Thyroid gland (tissue), 4 donors: ENCODE results near the gene SLC12A2. TPM values are rescaled to one million over a fixed set of nuclear protein-coding genes. Genes with fewer than 3 reads are reported as not detected.

Experiments
- DNase-seq, 2 donors: peaks; one replicate each; pipeline ENCODE4 v3.0.0-alpha.2; 2019
- H3K27ac ChIP-seq, 3 donors: fragments of 200-600 bp; sonication (generic); 1 replicate in 2 of 3; 2 replicates in 1 of 3; pipeline ENCODE4 v1.5.1; 2016 to 2019; ENCODE audit warnings: mild to moderate bottlenecking in 1 of 3, moderate library complexity in 1 of 3
- H3K27me3 ChIP-seq: fragments of 200-600 bp; sonication (generic); one replicate; pipeline ENCODE4 v1.5.1; 2019
- H3K36me3 ChIP-seq, 2 donors: fragments of 200-600 bp; sonication (generic); one replicate each; pipeline ENCODE4 v1.5.1; 2016 to 2019
- H3K4me1 ChIP-seq, 2 donors: fragments of 200-600 bp; sonication (generic); one replicate each; pipeline ENCODE4 v1.5.1; 2017 to 2019
- H3K4me3 ChIP-seq, 3 donors: fragments of 200-600 bp; sonication (generic); replicated peaks in 1 of 3; 1 replicate in 2 of 3; 2 replicates in 1 of 3; pipeline ENCODE4 v1.5.1; 2016; ENCODE audit warnings: mild to moderate bottlenecking in 1 of 3
- H3K9me3 ChIP-seq: fragments of 200-600 bp; sonication (generic); one replicate; pipeline ENCODE4 v1.5.1; 2017
- POLR2A ChIP-seq, 2 donors: fragments of 450-650 bp; IDR thresholded peaks; one replicate each; pipeline ENCODE4 v1.6.1; 2017; ENCODE audit warnings: antibody characterized with exemption in 2 of 2, mild to moderate bottlenecking in 2 of 2, moderate library complexity in 1 of 2
- WGBS, 2 donors: methylation state at CpG; one replicate each; pipeline ENCODE4 v1.1.5; 2017; 5-methylcytosine and 5-hydroxymethylcytosine counted together
- intact Hi-C: fragments of 100-400 bp; cut with DNase I; formaldehyde crosslinking; loops from one replicate; pipeline ENCODE4 v1.15.1; 2023
- total RNA-seq, 4 donors: library from RNA; depleted of rRNA; stranded (reverse); fragments of >200 nt; gene quantifications; one replicate each; pipeline ENCODE4 v1.2.3, GENCODE V29; 2016
- TF ChIP-seq, protein P1 (sequence below), 6 experiments: fragments of 200-600 bp in 3 of 6; fragments of 450-650 bp in 3 of 6; sonication (generic) in 3 of 6; IDR thresholded peaks; one replicate each; pipeline ENCODE4 v1.5.1; 2016 to 2019; ENCODE audit warnings: antibody characterized with exemption in 6 of 6, mild to moderate bottlenecking in 2 of 6, inconsistent platforms in 1 of 6, moderate library complexity in 1 of 6

Gene SLC12A2
- total RNA-seq, 4 donors from 2014 or later = 27.2 to 53.3 (median 29.4) TPM

DNA sequence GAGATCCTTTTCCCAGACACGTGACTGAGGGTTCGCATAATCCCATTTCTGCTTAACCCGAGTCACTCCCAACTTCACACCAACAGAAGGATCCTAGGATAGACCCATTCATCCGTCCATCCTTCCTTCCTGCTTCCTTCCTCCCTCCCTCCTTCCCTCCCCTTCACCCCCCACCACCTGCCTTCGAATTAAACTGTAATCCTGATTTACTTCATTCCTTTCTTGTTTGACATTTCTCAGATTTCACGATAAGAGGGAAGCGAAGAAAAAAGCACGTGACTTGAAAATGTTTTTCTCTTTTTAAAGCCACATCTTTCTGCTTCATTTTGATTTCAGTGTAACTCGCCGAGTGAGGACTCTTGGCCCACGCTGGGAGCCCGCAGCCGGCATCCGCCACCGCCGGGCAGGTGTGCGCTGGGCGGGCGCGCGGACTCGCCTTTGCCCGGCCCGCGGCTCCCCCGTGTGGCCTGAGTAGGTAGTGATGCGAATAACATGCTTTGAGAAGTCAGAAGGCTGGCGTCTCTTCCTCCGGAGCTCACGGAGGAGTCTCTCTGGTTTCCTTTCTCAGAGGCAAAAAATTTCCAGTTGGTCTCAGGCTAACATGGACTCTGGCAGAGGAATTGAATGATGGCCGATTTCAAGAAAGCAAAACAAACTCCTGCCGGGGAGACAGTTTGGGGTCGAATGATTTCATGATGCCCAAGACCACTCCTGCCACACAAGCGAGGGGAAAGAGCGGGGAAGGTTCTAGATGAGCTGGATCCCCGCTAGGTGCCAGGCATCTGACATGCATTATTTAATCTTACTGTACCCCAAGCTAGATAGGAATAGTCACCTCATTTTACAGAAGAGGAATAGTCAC is 117.7 kb downstream of the SLC12A2 start:
- peak; percentile 85 to 91 for DNase-seq
- Histone ChIP-seq H3K9me3 (no peaks in the 10 kb centered on the region), H3K27ac (no peak overlapping the region), H3K4me1 (peaks cover 0 to 19% of the 10 kb centered on the region in 2 donors), H3K27me3 (no peaks in the 10 kb centered on the region), H3K4me3 (peak overlapping the region in 1 of 3 donors; percentile 12), H3K36me3 (no peaks in the 10 kb centered on the region)
- no peak for TF ChIP-seq POLR2A (IDR thresholded peaks at IDR 0.05)
- TF ChIP-seq, protein P1, sequence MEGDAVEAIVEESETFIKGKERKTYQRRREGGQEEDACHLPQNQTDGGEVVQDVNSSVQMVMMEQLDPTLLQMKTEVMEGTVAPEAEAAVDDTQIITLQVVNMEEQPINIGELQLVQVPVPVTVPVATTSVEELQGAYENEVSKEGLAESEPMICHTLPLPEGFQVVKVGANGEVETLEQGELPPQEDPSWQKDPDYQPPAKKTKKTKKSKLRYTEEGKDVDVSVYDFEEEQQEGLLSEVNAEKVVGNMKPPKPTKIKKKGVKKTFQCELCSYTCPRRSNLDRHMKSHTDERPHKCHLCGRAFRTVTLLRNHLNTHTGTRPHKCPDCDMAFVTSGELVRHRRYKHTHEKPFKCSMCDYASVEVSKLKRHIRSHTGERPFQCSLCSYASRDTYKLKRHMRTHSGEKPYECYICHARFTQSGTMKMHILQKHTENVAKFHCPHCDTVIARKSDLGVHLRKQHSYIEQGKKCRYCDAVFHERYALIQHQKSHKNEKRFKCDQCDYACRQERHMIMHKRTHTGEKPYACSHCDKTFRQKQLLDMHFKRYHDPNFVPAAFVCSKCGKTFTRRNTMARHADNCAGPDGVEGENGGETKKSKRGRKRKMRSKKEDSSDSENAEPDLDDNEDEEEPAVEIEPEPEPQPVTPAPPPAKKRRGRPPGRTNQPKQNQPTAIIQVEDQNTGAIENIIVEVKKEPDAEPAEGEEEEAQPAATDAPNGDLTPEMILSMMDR (IDR thresholded peaks at IDR 0.05) = peak; percentile 67 to 96 (median 81)
- intact Hi-C loops = loop anchor here (5.0 to 10.0 kb wide), 3 partner anchors 326 to 634 kb away; no protein-coding TSS in a partner anchor
- WGBS, 2 donors = 11 to 12% methylated on average over 36 of the region's 36 CpGs

DNA sequence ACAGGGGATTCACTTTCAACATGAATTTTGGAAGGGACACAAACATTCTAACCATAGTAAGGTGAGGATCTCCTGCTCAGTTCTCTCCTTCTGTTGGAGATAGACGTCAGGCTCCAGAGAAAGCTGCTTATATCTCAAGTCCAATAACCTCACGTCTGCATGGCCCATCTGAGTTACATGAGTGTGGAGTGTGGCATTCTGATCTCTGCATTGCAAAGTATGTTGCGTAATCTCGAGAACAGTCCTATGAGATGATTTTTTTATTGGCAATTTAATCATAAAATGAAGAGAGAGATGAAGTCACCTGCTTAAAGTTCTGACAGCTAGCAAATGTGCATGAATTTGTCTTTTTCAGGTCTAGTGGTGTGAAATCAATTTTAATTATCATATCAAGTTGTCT is 118.8 kb downstream of the SLC12A2 start:
- peaks cover 0 to 19% of the 10 kb centered on the region in 2 donors for H3K4me1 ChIP-seq
- no peak overlapping the region for H3K4me3 ChIP-seq
- 68 to 73% methylated on average over 4 of the region's 4 CpGs for WGBS, 2 donors
- H3K9me3 ChIP-seq = no peaks in the 10 kb centered on the region
- no peaks in the 10 kb centered on the region for H3K36me3 ChIP-seq
- intact Hi-C loops = loop anchor here (5.0 to 10.0 kb wide), 3 partner anchors 328 to 635 kb away; no protein-coding TSS in a partner anchor
- DNase-seq = no peak
- no peaks in the 10 kb centered on the region for H3K27me3 ChIP-seq
- TF ChIP-seq, protein P1 (IDR thresholded peaks at IDR 0.05) = no peak
- TF ChIP-seq POLR2A (IDR thresholded peaks at IDR 0.05) = no peak
- H3K27ac ChIP-seq = no peak overlapping the region

DNA sequence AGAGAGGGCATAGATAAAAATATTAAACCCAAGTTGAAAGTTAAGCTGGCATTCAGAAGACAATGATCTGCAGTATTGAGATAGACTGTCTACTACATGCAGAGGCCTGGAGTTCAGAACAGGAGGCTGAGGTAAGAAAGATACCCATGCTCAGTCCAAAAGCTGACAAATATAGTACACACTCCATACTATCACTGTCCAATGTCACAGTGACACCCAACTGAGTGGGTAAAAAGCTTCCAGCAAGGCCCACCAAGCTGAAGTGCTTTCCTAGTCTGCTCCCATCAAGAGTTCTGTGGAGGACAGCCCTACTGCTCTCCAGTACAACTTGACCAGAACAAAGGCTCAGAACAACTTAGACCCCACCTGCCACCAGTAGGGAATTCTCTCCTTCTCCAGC is 124.9 kb downstream of the SLC12A2 start:
- H3K27ac ChIP-seq = no peak overlapping the region
- H3K4me3 ChIP-seq = no peak overlapping the region
- no peaks in the 10 kb centered on the region for H3K27me3 ChIP-seq
- H3K36me3 ChIP-seq = no peaks in the 10 kb centered on the region
- no peak for DNase-seq
- no peaks in the 10 kb centered on the region for H3K9me3 ChIP-seq
- intact Hi-C loops = loop anchor here (10.0 kb wide), 2 partner anchors 334 to 454 kb away; no protein-coding TSS in a partner anchor
- TF ChIP-seq POLR2A (IDR thresholded peaks at IDR 0.05) = no peak
- TF ChIP-seq, protein P1 (IDR thresholded peaks at IDR 0.05) = no peak
- H3K4me1 ChIP-seq = no peaks in the 10 kb centered on the region

DNA sequence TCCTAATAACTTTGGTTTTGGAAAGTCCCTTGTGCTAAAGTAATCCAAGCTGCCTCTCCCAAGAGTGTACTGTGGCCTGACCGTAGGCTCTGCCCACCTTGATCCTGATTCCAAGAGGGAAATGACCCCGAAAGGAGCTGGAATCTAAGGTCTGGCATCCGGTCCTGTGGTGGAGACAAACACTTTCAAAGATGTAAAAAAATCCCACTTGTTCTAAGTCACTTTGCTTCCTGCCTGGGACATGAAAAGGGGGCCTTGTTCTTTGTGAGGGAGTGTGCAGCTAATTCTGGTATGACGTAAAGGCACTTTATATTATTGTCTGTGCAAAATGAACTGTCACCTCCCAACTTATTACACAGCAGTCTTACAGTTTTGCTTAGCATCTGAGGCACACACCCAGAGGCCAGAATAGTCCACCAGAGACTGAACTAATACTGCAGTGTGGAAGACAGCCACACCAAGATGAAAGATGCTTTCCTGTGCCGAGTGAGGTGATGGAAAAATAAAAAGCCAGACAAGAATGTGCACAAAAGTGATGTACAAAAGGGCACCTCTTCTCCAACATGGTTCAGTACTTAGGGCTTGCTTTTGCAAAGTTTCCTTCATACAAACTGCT is 128.7 kb downstream of the SLC12A2 start:
- WGBS, 2 donors = 67 to 84% methylated on average over 5 of the region's 5 CpGs
- H3K4me1 ChIP-seq = peaks cover 0 to 12% of the 10 kb centered on the region in 2 donors
- H3K36me3 ChIP-seq = no peaks in the 10 kb centered on the region
- H3K9me3 ChIP-seq = no peaks in the 10 kb centered on the region
- intact Hi-C loops = loop anchor here (10.0 kb wide), 2 partner anchors 283 to 633 kb away; no protein-coding TSS in a partner anchor
- DNase-seq = no peak
- no peaks in the 10 kb centered on the region for H3K27me3 ChIP-seq
- TF ChIP-seq POLR2A (IDR thresholded peaks at IDR 0.05) = no peak
- TF ChIP-seq, protein P1 (IDR thresholded peaks at IDR 0.05) = no peak
- H3K27ac ChIP-seq = no peak overlapping the region
- H3K4me3 ChIP-seq = no peak overlapping the region
